HG02588 (cell line): ENCODE results near the gene LHFPL6.

Experiments used
- ATAC-seq: cut with Tn5 transposase; IDR thresholded peaks from one replicate; pipeline ENCODE4 v1.9.1; 2021; ENCODE audit warnings: mild to moderate bottlenecking, moderate library complexity; ENCODE audit not compliant: unreplicated experiment

The LHFPL6 gene

GRCh38 chr13:39521701-39522100, 81.3 kb downstream of the LHFPL6 start:
- no peak for ATAC-seq

- ATAC-seq = no peak
Measured at GRCh38 chr13:39516096-39516495, 86.9 kb downstream of the LHFPL6 start.

- no peak for ATAC-seq
Measured at GRCh38 chr13:39515224-39515714, 87.7 kb downstream of the LHFPL6 start.

DNA sequence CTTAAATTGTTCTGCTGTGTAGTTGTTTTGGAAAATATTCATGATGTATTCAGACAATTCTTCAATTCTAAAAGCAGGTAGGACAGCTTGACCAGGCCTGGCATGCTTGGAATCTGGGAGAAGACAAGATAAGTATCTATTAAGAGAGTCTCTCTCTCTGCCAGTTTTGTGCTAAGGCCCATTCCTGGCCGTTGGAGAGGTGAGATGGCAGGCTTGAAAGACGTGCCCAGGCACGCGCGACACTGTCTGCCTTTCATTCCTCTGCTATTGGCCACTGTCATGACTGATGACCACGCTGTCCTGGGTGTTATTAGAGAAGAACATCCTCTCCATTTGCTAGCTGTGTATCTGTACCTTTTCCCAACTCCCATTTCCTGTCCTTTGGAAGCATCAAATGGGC, 90.3 kb downstream of the LHFPL6 start:
- no peak for ATAC-seq

DNA sequence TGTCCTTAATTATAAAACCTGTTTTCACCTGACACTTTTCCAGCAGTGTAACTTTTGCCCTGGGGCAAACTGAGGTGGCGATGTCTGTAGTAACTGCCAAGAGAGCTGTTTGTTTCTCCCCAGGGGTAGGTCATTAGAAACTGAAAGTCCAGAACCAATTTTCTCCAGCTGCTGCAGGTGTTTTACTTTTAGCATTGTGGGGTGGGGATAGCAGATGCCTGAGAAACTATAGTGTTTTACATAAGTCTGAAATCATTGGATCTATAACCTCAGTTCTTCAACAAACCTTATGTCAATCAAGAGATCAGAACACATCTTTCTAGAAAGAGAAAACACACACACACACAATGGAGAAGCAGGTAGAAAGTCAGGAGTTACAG, 92.7 kb downstream of the LHFPL6 start:
- peak; percentile 91 for ATAC-seq

DNA sequence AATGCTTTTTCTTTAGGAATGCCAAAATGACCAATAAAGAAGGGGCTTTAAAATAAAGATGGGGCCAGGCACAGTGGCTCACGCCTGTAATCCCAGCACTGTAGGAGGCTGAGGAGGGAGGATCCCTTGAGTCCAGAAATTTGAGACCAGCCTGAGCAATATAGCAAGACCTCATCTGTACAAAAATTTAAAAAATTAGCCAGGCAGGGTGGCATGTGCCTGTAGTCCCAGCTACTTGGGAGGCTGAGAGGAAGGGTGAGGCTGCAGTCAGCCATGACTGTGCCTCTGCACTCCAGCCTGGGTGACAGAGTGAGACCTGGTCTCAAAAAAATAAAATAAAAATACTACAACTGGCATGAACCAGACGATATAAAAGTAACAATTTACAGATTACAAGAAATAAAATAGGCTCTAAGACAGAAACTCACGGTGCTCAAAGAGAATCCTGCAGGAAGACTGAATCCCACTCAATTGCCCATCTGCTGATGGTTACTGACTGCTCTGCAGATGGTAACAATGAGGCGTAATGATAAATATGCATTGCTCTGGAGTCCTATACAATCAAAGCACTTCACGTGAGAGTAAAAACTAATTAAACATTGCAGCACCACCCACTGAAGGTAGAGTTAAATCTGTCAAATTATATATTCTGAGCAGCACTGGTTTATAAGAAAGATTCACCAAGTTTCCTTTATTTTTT, 93.2 kb downstream of the LHFPL6 start:
- ATAC-seq = no peak

DNA sequence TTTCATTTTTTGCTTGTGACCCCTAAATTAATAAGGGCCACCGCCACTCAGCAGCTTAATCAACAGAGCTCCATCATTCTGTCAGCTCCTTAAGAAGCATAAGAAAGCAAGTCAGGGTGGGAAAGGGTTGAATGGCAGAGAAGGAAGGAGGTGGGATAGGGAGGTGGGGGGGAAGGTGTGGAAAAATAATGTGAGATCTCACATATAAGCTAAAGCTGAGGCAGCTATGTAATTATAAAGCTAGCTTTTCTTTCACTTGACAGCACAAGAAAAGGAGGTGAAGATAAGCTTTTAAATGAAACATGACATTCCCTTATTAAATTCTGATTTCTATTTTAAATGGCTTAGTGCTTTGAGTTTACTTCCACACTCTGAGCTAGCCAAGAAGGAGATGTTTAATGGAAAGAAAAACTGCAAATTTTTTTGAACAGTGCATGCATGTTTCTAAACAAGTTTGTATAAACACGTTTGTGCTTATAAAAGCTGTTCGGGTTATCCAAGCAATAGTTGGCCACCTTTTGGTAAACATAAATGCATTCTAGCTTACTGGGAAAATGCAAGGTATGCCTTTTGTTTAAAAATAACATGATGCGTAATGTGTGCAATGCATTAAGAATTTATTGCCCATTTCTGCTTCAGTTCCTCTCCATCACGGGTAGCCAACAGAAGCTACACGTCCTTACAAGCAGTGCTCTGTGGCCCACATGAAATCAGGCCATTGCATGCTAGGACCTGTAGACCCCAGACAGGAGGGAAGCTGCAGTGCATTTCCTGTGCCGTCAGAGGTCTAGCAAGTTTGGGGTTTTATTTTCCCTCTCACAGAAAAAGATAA, 96.2 kb downstream of the LHFPL6 start:
- ATAC-seq = no peak

DNA sequence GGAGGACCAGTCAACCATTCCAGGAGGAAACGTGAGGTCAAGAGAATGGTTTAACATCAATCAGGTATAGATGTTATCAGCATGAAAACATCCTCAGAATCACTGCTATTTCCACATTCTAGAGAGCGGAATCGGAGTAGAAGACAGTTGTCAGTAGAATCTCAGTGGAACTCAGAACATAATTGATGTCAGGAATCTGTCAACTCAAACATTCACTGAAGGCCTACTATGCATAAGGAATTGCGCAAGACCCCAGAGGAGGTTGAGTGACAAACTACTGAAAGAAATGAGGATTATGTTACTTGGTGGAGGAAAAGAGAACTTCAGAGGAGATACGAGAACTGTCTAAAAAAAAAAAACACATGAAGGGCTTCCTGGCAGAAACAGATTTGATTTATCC, 97.8 kb downstream of the LHFPL6 start:
- ATAC-seq = no peak

GRCh38 chr13:39503048-39503447, 99.9 kb downstream of the LHFPL6 start:
- ATAC-seq = no peak

- no peak for ATAC-seq
Measured at GRCh38 chr13:39501702-39502324, 101.2 kb downstream of the LHFPL6 start.

DNA sequence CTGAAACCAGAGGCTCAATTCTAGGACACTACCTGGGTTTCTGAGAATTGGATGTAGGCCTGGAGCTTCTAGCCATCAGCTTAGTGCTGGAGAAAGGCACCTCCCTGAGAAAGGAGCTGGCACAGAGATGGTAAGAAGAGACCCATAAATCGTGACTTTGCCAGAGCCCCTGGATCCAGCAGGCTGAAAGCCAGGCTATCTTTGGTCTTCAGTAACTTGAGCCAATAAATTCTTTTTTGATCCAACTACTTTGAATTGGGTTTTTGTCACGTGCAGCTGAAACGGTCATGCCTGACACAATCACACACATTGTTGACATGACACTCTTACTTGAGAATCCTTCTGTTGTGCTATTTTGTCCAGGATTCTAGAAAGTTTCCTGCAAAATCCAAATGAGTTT, 103.4 kb downstream of the LHFPL6 start:
- ATAC-seq = no peak

DNA sequence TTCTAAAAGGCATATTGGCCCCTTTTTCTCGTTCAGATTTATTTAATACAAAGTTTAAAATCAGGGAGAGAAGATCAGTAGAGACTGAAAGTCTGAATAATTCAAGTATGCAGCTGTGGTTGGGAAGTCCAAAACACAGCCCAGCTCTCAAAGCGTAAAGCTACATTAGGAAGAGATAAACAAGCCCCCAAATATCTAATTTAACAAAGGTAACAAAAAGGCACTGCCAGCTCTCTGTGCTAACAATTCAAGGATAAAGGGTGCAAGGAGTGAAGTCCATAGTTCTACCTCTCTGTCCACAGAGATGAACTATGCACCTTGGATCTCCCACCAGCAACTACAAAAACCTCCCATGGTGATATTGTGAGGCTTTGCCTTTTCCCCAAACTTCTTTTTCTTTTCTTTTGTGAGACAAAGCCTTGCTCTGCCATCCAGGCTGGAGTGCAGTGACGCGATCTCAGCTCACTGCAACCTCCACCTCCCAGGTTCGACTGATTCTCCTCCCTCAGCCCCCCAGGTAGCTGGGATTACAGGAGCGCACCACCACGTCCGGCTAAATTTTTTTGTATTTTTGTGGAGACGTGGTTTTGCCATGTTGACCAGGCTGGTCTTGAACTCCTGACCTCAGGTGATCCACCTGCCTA, 104.4 kb downstream of the LHFPL6 start:
- ATAC-seq = no peak

GRCh38 chr13:39496506-39496905, 106.5 kb downstream of the LHFPL6 start:
- no peak for ATAC-seq

- no peak for ATAC-seq
Measured at GRCh38 chr13:39494633-39495032, 108.4 kb downstream of the LHFPL6 start.

GRCh38 chr13:39494006-39494405, 109.0 kb downstream of the LHFPL6 start:
- no peak for ATAC-seq

DNA sequence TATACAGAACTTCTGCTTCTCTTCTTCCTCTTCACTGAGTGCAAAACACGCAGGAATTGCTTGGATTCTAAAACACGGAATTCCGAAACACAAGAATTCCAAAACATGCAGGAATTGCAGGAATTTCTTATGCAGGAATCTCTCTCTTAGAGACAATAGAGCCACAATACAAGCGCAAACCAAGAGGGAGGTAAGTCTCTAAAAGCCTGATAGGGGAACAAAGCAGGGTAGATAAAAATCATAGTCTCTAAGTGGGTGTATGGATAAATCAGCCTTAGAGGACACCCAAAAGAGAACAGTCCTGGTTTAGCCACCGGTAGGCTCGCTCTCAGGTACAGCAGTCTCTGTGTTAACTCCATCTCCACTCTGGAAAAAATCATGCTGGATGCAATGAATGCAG, 112.9 kb downstream of the LHFPL6 start:
- ATAC-seq = no peak

- ATAC-seq = no peak
Measured at GRCh38 chr13:39486758-39487157, 116.2 kb downstream of the LHFPL6 start.

DNA sequence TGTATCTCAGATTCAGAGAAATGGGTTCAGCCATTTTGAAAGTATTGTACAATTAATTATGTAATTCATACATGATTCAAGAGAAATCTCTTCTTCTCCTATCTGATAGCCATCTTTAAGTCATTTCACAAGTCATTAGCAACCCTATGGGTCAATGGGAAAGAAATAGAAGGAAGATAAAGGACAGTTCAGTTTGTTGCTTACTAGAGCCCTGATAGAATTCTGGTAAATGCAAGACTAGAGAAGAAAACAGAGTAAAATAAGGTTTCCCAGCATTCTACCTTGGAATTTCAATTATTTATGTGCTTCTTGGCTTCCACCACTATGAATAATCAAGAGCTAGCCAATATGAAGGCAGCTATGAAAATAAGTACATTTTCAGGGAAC, 117.7 kb downstream of the LHFPL6 start:
- ATAC-seq = no peak

- no peak for ATAC-seq
Measured at GRCh38 chr13:39484506-39485313, 118.3 kb downstream of the LHFPL6 start.

DNA sequence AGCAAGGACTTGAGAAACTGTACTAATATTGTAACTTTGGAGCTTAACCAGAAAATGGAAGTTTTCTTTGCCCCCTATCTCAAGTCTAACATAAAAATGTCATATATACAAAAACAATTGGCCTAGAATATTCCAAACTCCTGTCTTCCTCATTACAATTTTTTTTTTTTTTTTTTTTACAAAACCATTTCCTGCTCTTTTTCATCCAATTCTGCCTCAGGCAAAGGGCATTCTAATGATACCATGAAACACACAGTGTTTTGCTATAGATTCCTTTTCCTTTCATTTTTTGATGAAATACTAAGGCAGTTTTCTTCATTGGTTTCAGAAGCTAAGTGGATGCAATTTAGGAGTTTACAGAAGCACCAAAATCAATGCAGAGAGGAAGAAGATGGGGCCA, 119.7 kb downstream of the LHFPL6 start:
- ATAC-seq = no peak

GRCh38 chr13:39481491-39481890, 121.5 kb downstream of the LHFPL6 start:
- no peak for ATAC-seq
